SJSA1 (cell line): ENCODE data around the gene NRM. TPM values are rescaled to one million over a fixed set of nuclear protein-coding genes. Genes with fewer than 3 reads are reported as not detected.
"Not testable (repeated sequence)": the region's sequence is repeated elsewhere in the genome, so short reads cannot be mapped to it uniquely, and the experiment has no call there.

Experiments
- DNase-seq, 2 experiments: peaks; one replicate each; pipeline ENCODE4 v3.0.0-alpha.2; 2015 to 2020; ENCODE audit warnings: low spot score in 2 of 2, low read depth in 1 of 2
- H3K27ac ChIP-seq: fragments of 250-450 bp; sonication (Bioruptor Pico); 2 replicates; pipeline ENCODE4 v1.5.1; 2020; ENCODE audit warnings: mild to moderate bottlenecking, moderate library complexity
- H3K27me3 ChIP-seq: fragments of 250-450 bp; sonication (Bioruptor Pico); replicated peaks from 2 replicates; pipeline ENCODE4 v1.5.1; 2020; ENCODE audit warnings: mild to moderate bottlenecking, moderate library complexity
- H3K36me3 ChIP-seq: fragments of 250-450 bp; sonication (Bioruptor Pico); 2 replicates; pipeline ENCODE4 v1.5.1; 2020; ENCODE audit warnings: mild to moderate bottlenecking
- H3K4me1 ChIP-seq: fragments of 250-450 bp; sonication (Bioruptor Pico); replicated peaks from 2 replicates; pipeline ENCODE4 v1.6.1; 2021; ENCODE audit warnings: mild to moderate bottlenecking
- H3K4me3 ChIP-seq: fragments of 250-450 bp; sonication (Bioruptor Pico); 2 replicates; pipeline ENCODE4 v1.5.1; 2020; ENCODE audit warnings: mild to moderate bottlenecking
- H3K9me3 ChIP-seq: fragments of 250-450 bp; sonication (Bioruptor Pico); replicated peaks from 2 replicates; pipeline ENCODE4 v1.5.1; 2020; ENCODE audit warnings: mild to moderate bottlenecking
- total RNA-seq: library from RNA; depleted of rRNA; stranded (reverse); fragments of >200 nt; shearing (Covaris generic); gene quantifications from 2 replicates; pipeline ENCODE4 v1.2.3, GENCODE V29; 2014

NRM gene
- total RNA-seq, 1 experiment from 2014 or later, result 10.0 TPM

DNA sequence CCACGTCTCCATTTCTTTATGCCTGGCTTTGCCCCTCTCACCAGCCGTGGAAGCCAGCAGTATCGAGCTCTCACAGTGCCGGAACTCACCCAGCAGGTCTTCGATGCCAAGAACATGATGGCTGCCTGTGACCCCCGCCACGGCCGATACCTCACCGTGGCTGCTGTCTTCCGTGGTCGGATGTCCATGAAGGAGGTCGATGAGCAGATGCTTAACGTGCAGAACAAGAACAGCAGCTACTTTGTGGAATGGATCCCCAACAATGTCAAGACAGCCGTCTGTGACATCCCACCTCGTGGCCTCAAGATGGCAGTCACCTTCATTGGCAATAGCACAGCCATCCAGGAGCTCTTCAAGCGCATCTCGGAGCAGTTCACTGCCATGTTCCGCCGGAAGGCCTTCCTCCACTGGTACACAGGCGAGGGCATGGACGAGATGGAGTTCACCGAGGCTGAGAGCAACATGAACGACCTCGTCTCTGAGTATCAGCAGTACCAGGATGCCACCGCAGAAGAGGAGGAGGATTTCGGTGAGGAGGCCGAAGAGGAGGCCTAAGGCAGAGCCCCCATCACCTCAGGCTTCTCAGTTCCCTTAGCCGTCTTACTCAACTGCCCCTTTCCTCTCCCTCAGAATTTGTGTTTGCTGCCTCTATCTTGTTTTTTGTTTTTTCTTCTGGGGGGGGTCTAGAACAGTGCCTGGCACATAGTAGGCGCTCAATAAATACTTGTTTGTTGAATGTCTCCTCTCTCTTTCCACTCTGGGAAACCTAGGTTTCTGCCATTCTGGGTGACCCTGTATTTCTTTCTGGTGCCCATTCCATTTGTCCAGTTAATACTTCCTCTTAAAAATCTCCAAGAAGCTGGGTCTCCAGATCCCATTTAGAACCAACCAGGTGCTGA is 33.3 kb upstream of the NRM start:
- not testable (repeated sequence) for H3K27ac ChIP-seq, DNase-seq, H3K9me3 ChIP-seq, H3K4me3 ChIP-seq, H3K27me3 ChIP-seq
- Histone ChIP-seq H3K4me1 (peaks cover 43% of the 10 kb centered on the region), H3K36me3 (peaks cover 86% of the 10 kb centered on the region)

GRCh38 chr6:30723159-30723842 is 32.5 kb upstream of the NRM start:
- Histone ChIP-seq H3K4me1 (peaks cover 51% of the 10 kb centered on the region), H3K36me3 (peaks cover 78% of the 10 kb centered on the region), H3K4me3 (peak overlapping the region; percentile 78)
- H3K27me3 ChIP-seq, DNase-seq, H3K9me3 ChIP-seq, H3K27ac ChIP-seq: not testable (repeated sequence)

DNA sequence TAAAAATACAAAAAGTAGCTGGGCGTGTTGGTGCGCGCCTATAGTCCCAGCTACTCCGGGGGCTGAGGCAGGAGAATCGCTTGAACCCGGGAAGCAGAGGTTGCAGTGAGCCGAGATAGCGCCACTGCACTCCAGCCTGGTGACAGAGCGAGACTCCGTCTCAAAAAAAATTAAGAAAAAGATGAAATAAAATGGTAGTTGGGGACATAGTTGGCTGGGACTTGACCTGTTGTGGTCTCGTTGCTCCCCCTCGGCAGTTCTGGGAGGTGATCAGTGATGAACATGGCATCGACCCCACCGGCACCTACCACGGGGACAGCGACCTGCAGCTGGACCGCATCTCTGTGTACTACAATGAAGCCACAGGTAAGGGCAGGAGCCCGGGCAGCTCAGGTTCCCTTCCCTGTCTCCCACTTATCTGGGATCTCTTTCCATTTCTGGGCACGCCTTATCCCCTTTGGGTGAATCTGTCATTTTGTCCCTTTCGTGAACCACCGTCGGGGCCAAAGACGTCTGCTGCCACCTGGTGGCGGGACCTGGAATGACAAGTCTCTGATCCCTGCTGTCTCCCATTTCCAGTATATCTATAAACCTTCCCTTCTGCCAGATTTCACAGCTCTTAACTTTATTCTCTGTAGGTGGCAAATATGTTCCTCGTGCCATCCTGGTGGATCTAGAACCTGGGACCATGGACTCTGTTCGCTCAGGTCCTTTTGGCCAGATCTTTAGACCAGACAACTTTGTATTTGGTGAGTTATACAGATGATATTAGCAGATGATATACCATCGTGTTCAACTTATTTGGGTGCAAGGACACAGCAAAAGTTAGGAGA is 31.7 kb upstream of the NRM start:
- DNase-seq, result peak; percentile 81 to 83
- peaks cover 70% of the 10 kb centered on the region for H3K36me3 ChIP-seq
- peak overlapping the region; percentile 78 for H3K4me3 ChIP-seq
- H3K27me3 ChIP-seq, result no peaks in the 10 kb centered on the region; the same call in 1 of the 2 replicates
- H3K4me1 ChIP-seq, result peaks cover 57% of the 10 kb centered on the region
- H3K9me3 ChIP-seq, result peaks cover 5% of the 10 kb centered on the region; the same call in 1 of the 2 replicates
- H3K27ac ChIP-seq, result peak overlapping the region; percentile 64; the same call in 1 of the 2 replicates

- H3K27me3 ChIP-seq, H3K9me3 ChIP-seq, DNase-seq: not testable (repeated sequence)
- H3K4me3 ChIP-seq, result peak overlapping the region; percentile 78
- H3K36me3 ChIP-seq, result peaks cover 64% of the 10 kb centered on the region
- H3K4me1 ChIP-seq, result peaks cover 58% of the 10 kb centered on the region
- H3K27ac ChIP-seq, result peak overlapping the region; percentile 64
Observed at GRCh38 chr6:30722025-30722279, 31.2 kb upstream of the NRM start.

- Histone ChIP-seq H3K36me3 (peaks cover 61% of the 10 kb centered on the region), H3K27me3 (no peaks in the 10 kb centered on the region; the same call in 1 of the 2 replicates), H3K9me3 (peaks cover 5% of the 10 kb centered on the region; the same call in 1 of the 2 replicates), H3K27ac (peak overlapping the region; percentile 93), H3K4me1 (peaks cover 63% of the 10 kb centered on the region), H3K4me3 (peak overlapping the region; percentile 78)
- DNase-seq, result peak; percentile 89 to 92
Observed at GRCh38 chr6:30721198-30722024, 30.6 kb upstream of the NRM start.

- Histone ChIP-seq H3K27me3 (no peaks in the 10 kb centered on the region; the same call in 1 of the 2 replicates), H3K27ac (peak overlapping the region; percentile 93), H3K9me3 (peaks cover 3% of the 10 kb centered on the region; the same call in 1 of the 2 replicates), H3K4me1 (peaks cover 63% of the 10 kb centered on the region), H3K36me3 (peaks cover 59% of the 10 kb centered on the region), H3K4me3 (peak overlapping the region; percentile 78)
- DNase-seq, result peak in 1 of 2 experiments; percentile 75
Observed at GRCh38 chr6:30720738-30721197, 30.0 kb upstream of the NRM start.

DNA sequence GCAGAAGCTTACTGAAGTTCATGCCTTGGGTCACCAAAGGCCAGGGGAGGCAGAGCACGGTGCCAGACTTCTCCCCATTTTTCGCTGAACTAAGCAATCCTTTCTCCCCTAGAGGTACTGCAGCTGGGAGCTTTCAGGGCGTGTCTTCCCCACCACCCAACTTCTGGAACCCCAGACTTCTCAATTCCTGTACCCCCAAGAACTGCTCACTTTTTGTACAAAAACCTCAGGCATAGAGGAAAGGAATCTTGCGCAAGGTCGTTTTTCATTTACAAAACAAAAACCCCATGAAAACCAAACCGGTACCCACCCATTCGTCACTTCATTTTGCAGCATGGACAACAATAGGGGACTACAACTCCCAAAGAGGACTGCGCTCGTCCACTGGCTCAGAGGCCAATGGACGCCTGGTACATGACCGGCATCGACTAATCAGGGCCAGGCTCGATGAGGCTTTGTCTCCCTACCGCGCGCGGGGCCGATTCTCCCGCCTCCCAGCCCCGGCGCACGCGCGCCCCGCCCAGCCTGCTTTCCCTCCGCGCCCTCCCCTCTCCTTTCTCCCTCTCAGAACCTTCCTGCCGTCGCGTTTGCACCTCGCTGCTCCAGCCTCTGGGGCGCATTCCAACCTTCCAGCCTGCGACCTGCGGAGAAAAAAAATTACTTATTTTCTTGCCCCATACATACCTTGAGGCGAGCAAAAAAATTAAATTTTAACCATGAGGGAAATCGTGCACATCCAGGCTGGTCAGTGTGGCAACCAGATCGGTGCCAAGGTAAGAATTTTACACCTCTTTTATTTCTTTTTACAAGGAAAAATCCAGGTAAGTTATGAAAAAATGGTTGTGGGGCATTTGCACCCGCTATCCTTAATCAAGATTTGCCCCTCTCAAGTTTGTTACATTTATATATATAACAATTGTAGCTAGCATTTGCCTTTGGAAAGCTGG is 29.3 kb upstream of the NRM start, which contains the start of gene TUBB:
Gene TUBB, plus strand, starts transcription at position 562 of the 947 bp plus-strand sequence. Its CDS starts 155 bp downstream, at position 717.
- H3K4me3 ChIP-seq, result peak within 1 kb of the TSS; percentile 78
- H3K4me1 ChIP-seq, result peaks cover 56% of the 10 kb centered on the region
- peaks cover 53% of the 10 kb centered on the region for H3K36me3 ChIP-seq
- no peaks in the 10 kb centered on the region; the same call in 1 of the 2 replicates for H3K9me3 ChIP-seq
- H3K27me3 ChIP-seq, result no peaks in the 10 kb centered on the region; the same call in 1 of the 2 replicates
- DNase-seq, result peak; percentile 94 to 98
- peak within 1 kb of the TSS; percentile 93 for H3K27ac ChIP-seq

- Histone ChIP-seq H3K27ac (peak overlapping the region; percentile 58), H3K27me3 (no peaks in the 10 kb centered on the region; the same call in 1 of the 2 replicates), H3K4me1 (peaks cover 51% of the 10 kb centered on the region), H3K4me3 (peak overlapping the region; percentile 78), H3K36me3 (peaks cover 51% of the 10 kb centered on the region), H3K9me3 (no peaks in the 10 kb centered on the region; the same call in 1 of the 2 replicates)
- DNase-seq, result no peak
Observed at GRCh38 chr6:30719356-30719755, 28.6 kb upstream of the NRM start.

GRCh38 chr6:30717845-30718720 is 27.3 kb upstream of the NRM start:
- peaks cover 50% of the 10 kb centered on the region for H3K36me3 ChIP-seq

DNA sequence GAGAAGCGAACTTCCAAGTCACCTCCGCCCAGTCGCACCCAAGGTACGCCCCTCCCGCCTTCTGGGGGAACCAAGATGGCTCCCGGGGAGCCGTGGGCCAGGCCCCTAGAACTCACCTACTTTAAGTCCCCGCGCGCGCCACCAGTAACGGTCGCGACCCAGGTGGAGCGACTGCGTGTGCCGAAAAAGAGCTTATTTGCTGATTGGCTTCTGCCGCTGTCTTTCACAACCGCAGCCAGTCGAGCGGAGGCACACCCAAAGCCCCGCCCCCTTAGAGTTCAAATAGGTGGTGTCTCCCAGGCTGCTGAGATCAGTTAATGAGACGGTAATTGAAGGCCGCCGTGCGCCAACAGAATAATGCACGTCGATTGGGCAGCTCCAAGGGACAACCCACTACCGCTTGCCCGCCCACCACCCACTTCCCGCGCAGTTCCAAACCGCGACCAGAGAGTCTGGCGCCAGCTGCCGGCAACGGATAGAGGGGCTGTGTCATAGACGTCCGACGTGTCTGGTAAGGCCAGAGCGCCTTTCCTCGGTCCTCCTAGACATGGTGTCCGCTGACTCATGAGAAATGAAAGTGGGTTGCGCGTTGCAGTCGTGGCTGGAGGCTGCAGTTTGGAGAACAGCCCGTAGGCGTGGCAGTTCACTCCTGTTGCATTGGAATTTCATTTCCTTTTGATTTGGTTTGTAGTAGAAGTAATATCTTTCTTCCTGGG is 26.5 kb upstream of the NRM start, which contains the start of gene MDC1:
Gene MDC1, minus strand, starts transcription at position 153 of the 716 bp plus-strand sequence. CDS start 2,106 bp downstream, outside the sequence.
- H3K27ac ChIP-seq, result peak within 1 kb of the TSS; percentile 95
- H3K4me1 ChIP-seq, result peaks cover 32% of the 10 kb centered on the region
- DNase-seq, result peak; percentile 100
- H3K4me3 ChIP-seq, result peak within 1 kb of the TSS; percentile 47
- no peaks in the 10 kb centered on the region; the same call in 1 of the 2 replicates for H3K9me3 ChIP-seq
- peaks cover 50% of the 10 kb centered on the region for H3K36me3 ChIP-seq
- H3K27me3 ChIP-seq, result no peaks in the 10 kb centered on the region; the same call in 1 of the 2 replicates

More at GRCh38 chr6:30717845-30718720, 27.3 kb upstream of the NRM start:
- Histone ChIP-seq H3K4me1 (peaks cover 40% of the 10 kb centered on the region), H3K4me3 (peak overlapping the region; percentile 18), H3K27ac (peak overlapping the region; percentile 95)
- H3K9me3 ChIP-seq, DNase-seq, H3K27me3 ChIP-seq: not testable (repeated sequence)
